HepG2 (cell line): Measurements from ENCODE around the gene SNAPC4. TPM values are rescaled to one million over a fixed set of nuclear protein-coding genes. Genes with fewer than 3 reads are reported as not detected.

Experiments used
- AGO2 ChIP-seq: fragments of 200-400 bp; formaldehyde crosslinking; optimal IDR thresholded peaks from 2 replicates; pipeline ENCODE3; 2017; ENCODE audit warnings: mild to moderate bottlenecking, low read depth, low read length, moderate library complexity
- ATF7 ChIP-seq, 2 experiments: fragments of 450-650 bp in 1 of 2; sonication (generic) in 1 of 2; formaldehyde crosslinking in 1 of 2; IDR thresholded peaks; 2 replicates each; pipeline versions ENCODE4 v1.4.0 to v1.6.1; 2016 to 2020; ENCODE audit warnings: antibody characterized with exemption in 1 of 2, mild to moderate bottlenecking in 1 of 2, missing genetic modification reagents in 1 of 2
- GTF3A ChIP-seq: sonication (generic); formaldehyde crosslinking; conservative IDR thresholded peaks from 2 replicates; pipeline ENCODE4 v1.4.0; 2020; ENCODE audit warnings: mild to moderate bottlenecking, missing genetic modification reagents
- KDM5B ChIP-seq: sonication (generic); formaldehyde crosslinking; IDR thresholded peaks from 2 replicates; pipeline ENCODE4 v1.4.0; 2020; ENCODE audit warnings: missing genetic modification reagents, mild to moderate bottlenecking, borderline replicate concordance
- MAZ ChIP-seq, 2 experiments: sonication (generic) in 1 of 2; formaldehyde crosslinking in 1 of 2; IDR thresholded peaks; 2 replicates each; pipeline versions ENCODE4 v1.5.0 to v1.6.1; 2012 to 2020; ENCODE audit warnings: low read depth in 2 of 2, mild to moderate bottlenecking in 2 of 2, borderline replicate concordance in 1 of 2, improper control_type of control experiment in 1 of 2, low read length in 1 of 2, missing genetic modification reagents in 1 of 2, moderate library complexity in 1 of 2
- SALL1 ChIP-seq: sonication (generic); formaldehyde crosslinking; IDR thresholded peaks from 2 replicates; pipeline ENCODE4 v1.8.0; 2022; ENCODE audit warnings: mild to moderate bottlenecking, missing genetic modification reagents
- SOX6 ChIP-seq, 2 experiments: fragments of 450-650 bp in 1 of 2; sonication (generic) in 1 of 2; formaldehyde crosslinking in 1 of 2; IDR thresholded peaks; 2 replicates each; pipeline versions ENCODE4 v1.4.0 to v1.6.1; 2017 to 2020; ENCODE audit warnings: antibody characterized with exemption in 1 of 2, mild to moderate bottlenecking in 1 of 2, missing genetic modification reagents in 1 of 2
- ZFP36L2 ChIP-seq: sonication (generic); formaldehyde crosslinking; IDR thresholded peaks from 2 replicates; pipeline ENCODE4 v1.4.0; 2020; ENCODE audit warnings: missing genetic modification reagents
- ZFP82 ChIP-seq: sonication (generic); formaldehyde crosslinking; IDR thresholded peaks from 2 replicates; pipeline ENCODE4 v1.5.1; 2020; ENCODE audit warnings: mild to moderate bottlenecking, missing genetic modification reagents, borderline replicate concordance
- ZNF556 ChIP-seq: sonication (generic); formaldehyde crosslinking; IDR thresholded peaks from 2 replicates; pipeline ENCODE4 v1.4.0; 2020; ENCODE audit warnings: mild to moderate bottlenecking, missing genetic modification reagents, borderline replicate concordance
- ZNF557 ChIP-seq: sonication (generic); formaldehyde crosslinking; IDR thresholded peaks from 2 replicates; pipeline ENCODE4 v1.4.0; 2020; ENCODE audit warnings: missing genetic modification reagents
- ZNF616 ChIP-seq: sonication (generic); formaldehyde crosslinking; IDR thresholded peaks from 2 replicates; pipeline ENCODE4 v1.5.0; 2020; ENCODE audit warnings: low read depth, mild to moderate bottlenecking, missing genetic modification reagents
- ZNF629 ChIP-seq: sonication (generic); formaldehyde crosslinking; conservative IDR thresholded peaks from 2 replicates; pipeline ENCODE4 v1.5.0; 2020; ENCODE audit warnings: missing genetic modification reagents
- ZSCAN12 ChIP-seq: sonication (generic); formaldehyde crosslinking; IDR thresholded peaks from 2 replicates; pipeline ENCODE4 v1.9.0; 2021; ENCODE audit warnings: mild to moderate bottlenecking, missing genetic modification reagents
- polyA plus RNA-seq, 8 experiments: library from polyadenylated mRNA; depleted of rRNA in 3 of 8; stranded (reverse) in 7 of 8; unstranded in 1 of 8; fragments of >200 nt; fragmentation: Illumina TruSeq in 4 of 8; extraction: Trizol in 4 of 8; gene quantifications; 2 replicates each; pipeline versions ENCODE4 v1.2.1 to v1.2.3, GENCODE V29; 2011 to 2016; ENCODE audit warnings: low read depth in 4 of 8, missing spikeins in 1 of 8, mixed read lengths in 1 of 8; ENCODE audit not compliant: insufficient read depth in 1 of 8
- total RNA-seq, 5 experiments: library from RNA; depleted of rRNA; stranded (reverse); fragments of >200 nt; fragmentation: Illumina TruSeq; extraction: Trizol; gene quantifications; 2 replicates each; pipeline ENCODE4 v1.2.3, GENCODE V29; 2016; ENCODE audit warnings: low read depth in 1 of 5
- TF ChIP-seq, protein P1 (sequence below): sonication (generic); formaldehyde crosslinking; IDR thresholded peaks from 2 replicates; pipeline ENCODE4 v1.9.0; 2022; ENCODE audit warnings: low read depth, missing genetic modification reagents
- TF ChIP-seq, protein P2 (sequence below): sonication (generic); formaldehyde crosslinking; IDR thresholded peaks from 2 replicates; pipeline ENCODE4; 2020; ENCODE audit warnings: missing genetic modification reagents, mild to moderate bottlenecking, borderline replicate concordance
- TF ChIP-seq, protein P3 (sequence below): sonication (generic); formaldehyde crosslinking; IDR thresholded peaks from 2 replicates; pipeline ENCODE4 v1.8.0; 2022; ENCODE audit warnings: low read depth, missing genetic modification reagents
- TF ChIP-seq, protein P4 (sequence below): sonication (generic); formaldehyde crosslinking; IDR thresholded peaks from 2 replicates; pipeline ENCODE4 v1.4.0; 2020; ENCODE audit warnings: missing genetic modification reagents

SNAPC4 gene
- total and polyA plus RNA-seq, 2 of the 13 experiments (the other 11 are each of a cell fraction or from before 2014, with no cell fraction given) = 2.0 to 6.0 TPM

DNA sequence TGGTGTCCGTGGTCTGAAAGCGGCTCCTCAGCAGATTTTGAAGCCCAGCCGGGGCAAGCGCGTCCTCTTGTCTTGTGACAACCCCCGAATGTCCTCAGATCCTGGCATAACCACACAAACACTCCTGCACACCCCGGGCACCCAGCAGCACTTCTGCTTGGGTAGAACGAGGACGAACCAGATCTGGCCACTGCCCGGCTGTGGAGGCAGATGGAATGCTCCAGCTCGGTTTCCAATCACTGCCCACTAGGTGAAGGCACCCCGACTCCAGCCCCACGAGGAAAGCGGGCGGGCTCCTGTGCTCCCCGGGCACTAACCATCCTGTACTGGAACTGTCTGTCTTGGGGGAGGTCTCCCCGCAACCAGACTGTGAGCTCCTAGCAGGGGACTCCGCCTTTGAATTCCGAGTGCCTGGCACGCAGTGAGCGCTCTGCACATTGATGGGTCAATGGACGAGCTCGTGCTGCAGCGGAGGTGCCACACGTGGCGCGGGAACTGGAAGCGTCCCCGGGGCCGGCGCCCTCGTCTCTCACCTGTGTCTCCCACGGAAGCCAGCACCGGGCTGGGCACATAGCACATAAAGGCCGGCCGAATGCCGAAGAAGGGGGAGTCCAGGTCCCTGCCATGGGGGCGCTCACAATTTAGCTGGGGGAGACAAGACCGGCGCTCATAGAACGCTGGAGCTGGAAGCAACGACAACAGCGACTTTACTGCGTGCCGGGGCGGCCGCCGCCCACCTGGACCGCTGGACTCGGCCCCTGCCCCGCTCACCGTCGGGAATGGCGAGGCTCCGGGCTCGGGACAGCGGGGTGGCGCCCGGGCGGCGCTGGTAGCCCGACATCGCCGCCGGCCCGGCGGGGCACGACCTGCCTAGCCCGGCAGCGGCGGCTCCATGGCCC, 9.8 kb upstream of the SNAPC4 start (continued):
- TF ChIP-seq ZFP82 = 0 out of 2 replicates have a peak, but pooled peaks have one; percentile 50
- TF ChIP-seq, protein P1, sequence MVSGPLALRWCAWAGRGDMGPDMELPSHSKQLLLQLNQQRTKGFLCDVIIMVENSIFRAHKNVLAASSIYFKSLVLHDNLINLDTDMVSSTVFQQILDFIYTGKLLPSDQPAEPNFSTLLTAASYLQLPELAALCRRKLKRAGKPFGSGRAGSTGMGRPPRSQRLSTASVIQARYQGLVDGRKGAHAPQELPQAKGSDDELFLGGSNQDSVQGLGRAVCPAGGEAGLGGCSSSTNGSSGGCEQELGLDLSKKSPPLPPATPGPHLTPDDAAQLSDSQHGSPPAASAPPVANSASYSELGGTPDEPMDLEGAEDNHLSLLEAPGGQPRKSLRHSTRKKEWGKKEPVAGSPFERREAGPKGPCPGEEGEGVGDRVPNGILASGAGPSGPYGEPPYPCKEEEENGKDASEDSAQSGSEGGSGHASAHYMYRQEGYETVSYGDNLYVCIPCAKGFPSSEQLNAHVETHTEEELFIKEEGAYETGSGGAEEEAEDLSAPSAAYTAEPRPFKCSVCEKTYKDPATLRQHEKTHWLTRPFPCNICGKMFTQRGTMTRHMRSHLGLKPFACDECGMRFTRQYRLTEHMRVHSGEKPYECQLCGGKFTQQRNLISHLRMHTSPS (CRISPR knock-in tag) = peak; percentile 46; the same call in 1 of the 2 replicates
- TF ChIP-seq ZNF557 (CRISPR knock-in tag) = 0 out of 2 replicates have a peak, but pooled peaks have one; percentile 59
- TF ChIP-seq ZFP36L2 = no peak
- TF ChIP-seq, protein P2, sequence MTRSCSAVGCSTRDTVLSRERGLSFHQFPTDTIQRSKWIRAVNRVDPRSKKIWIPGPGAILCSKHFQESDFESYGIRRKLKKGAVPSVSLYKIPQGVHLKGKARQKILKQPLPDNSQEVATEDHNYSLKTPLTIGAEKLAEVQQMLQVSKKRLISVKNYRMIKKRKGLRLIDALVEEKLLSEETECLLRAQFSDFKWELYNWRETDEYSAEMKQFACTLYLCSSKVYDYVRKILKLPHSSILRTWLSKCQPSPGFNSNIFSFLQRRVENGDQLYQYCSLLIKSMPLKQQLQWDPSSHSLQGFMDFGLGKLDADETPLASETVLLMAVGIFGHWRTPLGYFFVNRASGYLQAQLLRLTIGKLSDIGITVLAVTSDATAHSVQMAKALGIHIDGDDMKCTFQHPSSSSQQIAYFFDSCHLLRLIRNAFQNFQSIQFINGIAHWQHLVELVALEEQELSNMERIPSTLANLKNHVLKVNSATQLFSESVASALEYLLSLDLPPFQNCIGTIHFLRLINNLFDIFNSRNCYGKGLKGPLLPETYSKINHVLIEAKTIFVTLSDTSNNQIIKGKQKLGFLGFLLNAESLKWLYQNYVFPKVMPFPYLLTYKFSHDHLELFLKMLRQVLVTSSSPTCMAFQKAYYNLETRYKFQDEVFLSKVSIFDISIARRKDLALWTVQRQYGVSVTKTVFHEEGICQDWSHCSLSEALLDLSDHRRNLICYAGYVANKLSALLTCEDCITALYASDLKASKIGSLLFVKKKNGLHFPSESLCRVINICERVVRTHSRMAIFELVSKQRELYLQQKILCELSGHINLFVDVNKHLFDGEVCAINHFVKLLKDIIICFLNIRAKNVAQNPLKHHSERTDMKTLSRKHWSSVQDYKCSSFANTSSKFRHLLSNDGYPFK (CRISPR knock-in tag) = no peak
- no peak for TF ChIP-seq SOX6 (IDR thresholded peaks at IDR 0.05)
- no peak for TF ChIP-seq SOX6 (CRISPR knock-in tag; IDR thresholded peaks at IDR 0.05)
- no peak for TF ChIP-seq ATF7 (IDR thresholded peaks at IDR 0.05)
- peak; percentile 33; the same call in 1 of the 2 replicates for TF ChIP-seq ATF7 (CRISPR knock-in tag; IDR thresholded peaks at IDR 0.05)
- TF ChIP-seq KDM5B (CRISPR knock-in tag) = peak; percentile 4; the same call in 1 of the 2 replicates
- TF ChIP-seq, protein P3, sequence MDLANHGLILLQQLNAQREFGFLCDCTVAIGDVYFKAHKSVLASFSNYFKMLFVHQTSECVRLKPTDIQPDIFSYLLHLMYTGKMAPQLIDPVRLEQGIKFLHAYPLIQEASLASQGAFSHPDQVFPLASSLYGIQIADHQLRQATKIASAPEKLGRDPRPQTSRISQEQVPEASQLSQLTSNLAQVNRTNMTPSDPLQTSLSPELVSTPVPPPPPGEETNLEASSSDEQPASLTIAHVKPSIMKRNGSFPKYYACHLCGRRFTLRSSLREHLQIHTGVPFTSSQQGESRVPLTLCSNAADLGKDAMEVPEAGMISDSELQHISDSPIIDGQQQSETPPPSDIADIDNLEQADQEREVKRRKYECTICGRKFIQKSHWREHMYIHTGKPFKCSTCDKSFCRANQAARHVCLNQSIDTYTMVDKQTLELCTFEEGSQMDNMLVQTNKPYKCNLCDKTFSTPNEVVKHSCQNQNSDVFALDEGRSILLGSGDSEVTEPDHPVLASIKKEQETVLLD (CRISPR knock-in tag) = peak; percentile 24; the same call in 1 of the 2 replicates
- no peak for TF ChIP-seq MAZ (IDR thresholded peaks at IDR 0.05; ENCODE audit: borderline replicate concordance, low read depth, low read length)
- 0 out of 2 replicates have a peak, but pooled peaks have one; percentile 4 for TF ChIP-seq MAZ (CRISPR knock-in tag; IDR thresholded peaks at IDR 0.05; ENCODE audit: low read depth)
- TF ChIP-seq ZNF629 = 0 out of 2 replicates have a peak, but pooled peaks have one; percentile 11
- 0 out of 2 replicates have a peak, but pooled peaks have one; percentile 69 for TF ChIP-seq GTF3A (CRISPR knock-in tag)
- TF ChIP-seq ZNF616 (CRISPR knock-in tag) = 0 out of 2 replicates have a peak, but pooled peaks have one; percentile 73
- peak; percentile 68; the same call in 1 of the 2 replicates for TF ChIP-seq ZSCAN12 (CRISPR knock-in tag)
- TF ChIP-seq ZNF556 = 0 out of 2 replicates have a peak, but pooled peaks have one; percentile 3
- TF ChIP-seq AGO2 = peak; percentile 80
- TF ChIP-seq, protein P4, sequence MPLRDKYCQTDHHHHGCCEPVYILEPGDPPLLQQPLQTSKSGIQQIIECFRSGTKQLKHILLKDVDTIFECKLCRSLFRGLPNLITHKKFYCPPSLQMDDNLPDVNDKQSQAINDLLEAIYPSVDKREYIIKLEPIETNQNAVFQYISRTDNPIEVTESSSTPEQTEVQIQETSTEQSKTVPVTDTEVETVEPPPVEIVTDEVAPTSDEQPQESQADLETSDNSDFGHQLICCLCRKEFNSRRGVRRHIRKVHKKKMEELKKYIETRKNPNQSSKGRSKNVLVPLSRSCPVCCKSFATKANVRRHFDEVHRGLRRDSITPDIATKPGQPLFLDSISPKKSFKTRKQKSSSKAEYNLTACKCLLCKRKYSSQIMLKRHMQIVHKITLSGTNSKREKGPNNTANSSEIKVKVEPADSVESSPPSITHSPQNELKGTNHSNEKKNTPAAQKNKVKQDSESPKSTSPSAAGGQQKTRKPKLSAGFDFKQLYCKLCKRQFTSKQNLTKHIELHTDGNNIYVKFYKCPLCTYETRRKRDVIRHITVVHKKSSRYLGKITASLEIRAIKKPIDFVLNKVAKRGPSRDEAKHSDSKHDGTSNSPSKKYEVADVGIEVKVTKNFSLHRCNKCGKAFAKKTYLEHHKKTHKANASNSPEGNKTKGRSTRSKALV (CRISPR knock-in tag) = peak; percentile 80
- peak; percentile 26; the same call in 1 of the 2 replicates for TF ChIP-seq SALL1 (CRISPR knock-in tag)
